ENCODE measurements around the gene FGF13.

DNA sequence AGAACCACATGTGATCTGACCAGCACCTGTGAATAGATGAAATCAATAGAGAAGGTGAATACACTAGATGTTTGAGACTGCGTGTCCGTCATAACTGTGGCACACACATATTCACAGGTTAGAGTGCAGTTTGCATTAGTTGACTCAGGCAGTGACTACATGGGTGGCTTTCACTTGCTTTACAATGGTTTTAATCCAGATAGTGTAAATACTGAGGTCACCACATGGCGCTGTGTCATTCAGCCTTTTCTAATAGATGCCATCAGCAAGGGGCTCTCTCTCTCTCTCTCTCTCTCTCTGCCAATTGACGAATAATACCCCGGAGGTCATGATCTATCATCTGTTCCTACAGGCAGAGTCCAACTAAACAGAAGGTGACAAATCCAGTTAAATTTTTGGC is 30.7 kb upstream of the FGF13 start:
- no peak for TF ChIP-seq CTCF (IDR thresholded peaks at IDR 0.05)
- TF ChIP-seq POLR2A (IDR thresholded peaks at IDR 0.05): no peak
- TF ChIP-seq EP300 (IDR thresholded peaks at IDR 0.05): no peak
